ENCODE results near the gene LTBP2.

DNA sequence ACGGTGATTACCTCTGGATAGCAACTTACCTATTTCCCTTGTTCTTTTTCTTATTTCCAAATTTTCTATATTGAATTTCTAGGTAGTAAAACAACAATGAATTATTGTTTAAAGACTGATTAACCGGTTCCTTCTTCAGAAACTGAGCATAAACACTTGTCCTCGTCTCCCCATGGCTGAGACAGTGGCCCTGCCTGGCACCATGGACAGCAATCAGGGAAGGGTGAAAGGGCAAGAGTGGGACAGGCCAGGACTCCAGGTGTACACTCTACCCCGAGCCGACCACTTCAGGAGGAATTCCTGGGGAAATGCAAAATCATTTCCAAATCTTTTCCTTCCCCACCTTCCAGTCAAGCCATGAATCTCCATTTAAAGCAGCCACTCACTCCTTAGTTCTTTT lies 48.8 kb upstream of the LTBP2 start:
- no peak for TF ChIP-seq EZH2 (IDR thresholded peaks at IDR 0.05; ENCODE audit: low read length, unreplicated experiment)
- TF ChIP-seq, protein P1, sequence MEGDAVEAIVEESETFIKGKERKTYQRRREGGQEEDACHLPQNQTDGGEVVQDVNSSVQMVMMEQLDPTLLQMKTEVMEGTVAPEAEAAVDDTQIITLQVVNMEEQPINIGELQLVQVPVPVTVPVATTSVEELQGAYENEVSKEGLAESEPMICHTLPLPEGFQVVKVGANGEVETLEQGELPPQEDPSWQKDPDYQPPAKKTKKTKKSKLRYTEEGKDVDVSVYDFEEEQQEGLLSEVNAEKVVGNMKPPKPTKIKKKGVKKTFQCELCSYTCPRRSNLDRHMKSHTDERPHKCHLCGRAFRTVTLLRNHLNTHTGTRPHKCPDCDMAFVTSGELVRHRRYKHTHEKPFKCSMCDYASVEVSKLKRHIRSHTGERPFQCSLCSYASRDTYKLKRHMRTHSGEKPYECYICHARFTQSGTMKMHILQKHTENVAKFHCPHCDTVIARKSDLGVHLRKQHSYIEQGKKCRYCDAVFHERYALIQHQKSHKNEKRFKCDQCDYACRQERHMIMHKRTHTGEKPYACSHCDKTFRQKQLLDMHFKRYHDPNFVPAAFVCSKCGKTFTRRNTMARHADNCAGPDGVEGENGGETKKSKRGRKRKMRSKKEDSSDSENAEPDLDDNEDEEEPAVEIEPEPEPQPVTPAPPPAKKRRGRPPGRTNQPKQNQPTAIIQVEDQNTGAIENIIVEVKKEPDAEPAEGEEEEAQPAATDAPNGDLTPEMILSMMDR (conservative IDR thresholded peaks at IDR 0.05; ENCODE audit: low read depth, low read length): no peak
